Testis (tissue), 2 donors: ENCODE results near the gene FRMD5.

ENCODE experiments used
- CTCF ChIP-seq, 3 experiments: fragments of 450-650 bp in 2 of 3; fragments of 200-600 bp in 1 of 3; sonication (generic) in 1 of 3; IDR thresholded peaks; one replicate each; pipeline ENCODE4 v1.5.1; 2016 to 2019; ENCODE audit warnings: antibody characterized with exemption in 3 of 3, mild to moderate bottlenecking in 2 of 3, moderate library complexity in 1 of 3
- POLR2A ChIP-seq: fragments of 450-650 bp; IDR thresholded peaks from one replicate; pipeline ENCODE4 v1.6.1; 2017; ENCODE audit warnings: antibody characterized with exemption, mild to moderate bottlenecking, moderate library complexity

GRCh38 chr15:44097552-44097951 lies 97.5 kb downstream of the FRMD5 start:
- TF ChIP-seq CTCF (IDR thresholded peaks at IDR 0.05) (no peak), POLR2A (no peak)
